Calu3 (cell line): ENCODE results near the gene ILRUN. TPM values are rescaled to one million over a fixed set of nuclear protein-coding genes. Genes with fewer than 3 reads are reported as not detected.

Experiments used
- total RNA-seq: library from RNA; stranded (reverse); gene quantifications from 2 replicates; pipeline ENCODE4 v1.2.3, GENCODE V29; 2022

ILRUN gene
- total RNA-seq, 1 experiment from 2014 or later, result 137 TPM

Other genes with a start within 250 kb of the ILRUN start
- gene PACSIN1, start 230.7 kb downstream of the ILRUN start, total RNA-seq, result 0.26 and 0.69 TPM in 2 replicates
- 6.3 and 7.9 TPM in 2 replicates for gene SPDEF, start 140.4 kb downstream of the ILRUN start, total RNA-seq
- 221 and 231 TPM in 2 replicates for gene SNRPC, start 60.7 kb upstream of the ILRUN start, total RNA-seq
- gene BLTP3A, start 95.3 kb upstream of the ILRUN start, total RNA-seq, result 33.4 and 34.8 TPM in 2 replicates
- 42.9 and 44.3 TPM in 2 replicates for gene TAF11, start 191.3 kb upstream of the ILRUN start, total RNA-seq
- 60.3 and 67.3 TPM in 2 replicates for gene ANKS1A, start 192.5 kb upstream of the ILRUN start, total RNA-seq